ENCODE data around the gene MYO3B.

MYO3B gene

GRCh38 chr2:170321526-170321925 lies 143.6 kb downstream of the MYO3B start:
- Histone ChIP-seq H3K4me2 (ENCODE audit: low read length) (no peak overlapping the region), H3K36me3 (ENCODE audit: control insufficient read depth, low read length) (no peaks in the 10 kb centered on the region), H4K20me1 (ENCODE audit: control insufficient read depth, insufficient read depth, low read depth, low read length) (no peaks in the 10 kb centered on the region), H3K27ac (ENCODE audit: low read depth, low read length) (no peak overlapping the region), H3K79me2 (ENCODE audit: control insufficient read depth, low read length) (no peaks in the 10 kb centered on the region), H3F3A (ENCODE audit: control insufficient read depth, insufficient read depth) (no peaks in the 10 kb centered on the region), H3K4me1 (ENCODE audit: control insufficient read depth, low read length) (no peaks in the 10 kb centered on the region), H3K27me3 (ENCODE audit: control insufficient read depth, low read length) (no peaks in the 10 kb centered on the region), H3K9me2 (replicated peaks; ENCODE audit: control insufficient read depth, low read length) (no peaks in the 10 kb centered on the region), H3K4me3 (ENCODE audit: low read length) (no peak overlapping the region), H3K9me3 (ENCODE audit: control insufficient read depth, insufficient read depth, low read length) (peaks cover 4% of the 10 kb centered on the region; the same call in 1 of the 2 replicates)
- no peak for TF ChIP-seq CTCF (IDR thresholded peaks at IDR 0.05; ENCODE audit: low read depth, low read length, poor library complexity, severe bottlenecking)
- no peak for TF ChIP-seq EZH2phosphoT487 (IDR thresholded peaks at IDR 0.05; ENCODE audit: borderline replicate concordance, low read length)

- Histone ChIP-seq H3K4me2 (ENCODE audit: low read length) (no peak overlapping the region), H3K79me2 (ENCODE audit: control insufficient read depth, low read length) (no peaks in the 10 kb centered on the region), H3K27me3 (ENCODE audit: control insufficient read depth, low read length) (no peaks in the 10 kb centered on the region), H3K9me2 (replicated peaks; ENCODE audit: control insufficient read depth, low read length) (no peaks in the 10 kb centered on the region), H3K9me3 (ENCODE audit: control insufficient read depth, insufficient read depth, low read length) (peaks cover 4% of the 10 kb centered on the region; the same call in 1 of the 2 replicates), H3K36me3 (ENCODE audit: control insufficient read depth, low read length) (no peaks in the 10 kb centered on the region), H3K4me3 (ENCODE audit: low read length) (no peak overlapping the region), H3K27ac (ENCODE audit: low read depth, low read length) (no peak overlapping the region), H3F3A (ENCODE audit: control insufficient read depth, insufficient read depth) (no peaks in the 10 kb centered on the region), H4K20me1 (ENCODE audit: control insufficient read depth, insufficient read depth, low read depth, low read length) (no peaks in the 10 kb centered on the region), H3K4me1 (ENCODE audit: control insufficient read depth, low read length) (no peaks in the 10 kb centered on the region)
- no peak for TF ChIP-seq CTCF (IDR thresholded peaks at IDR 0.05; ENCODE audit: low read depth, low read length, poor library complexity, severe bottlenecking)
- no peak for TF ChIP-seq EZH2phosphoT487 (IDR thresholded peaks at IDR 0.05; ENCODE audit: borderline replicate concordance, low read length)
These were observed 144.3 kb downstream of the MYO3B start for GRCh38 chr2:170322140-170322766.

- Histone ChIP-seq H3K27me3 (ENCODE audit: control insufficient read depth, low read length) (no peaks in the 10 kb centered on the region), H3K9me3 (ENCODE audit: control insufficient read depth, insufficient read depth, low read length) (peaks cover 4% of the 10 kb centered on the region; the same call in 1 of the 2 replicates), H3K4me3 (ENCODE audit: low read length) (no peak overlapping the region), H3K36me3 (ENCODE audit: control insufficient read depth, low read length) (no peaks in the 10 kb centered on the region), H3K9me2 (replicated peaks; ENCODE audit: control insufficient read depth, low read length) (no peaks in the 10 kb centered on the region), H3K4me2 (ENCODE audit: low read length) (no peak overlapping the region), H3F3A (ENCODE audit: control insufficient read depth, insufficient read depth) (no peaks in the 10 kb centered on the region), H4K20me1 (ENCODE audit: control insufficient read depth, insufficient read depth, low read depth, low read length) (no peaks in the 10 kb centered on the region), H3K79me2 (ENCODE audit: control insufficient read depth, low read length) (no peaks in the 10 kb centered on the region), H3K4me1 (ENCODE audit: control insufficient read depth, low read length) (no peaks in the 10 kb centered on the region), H3K27ac (ENCODE audit: low read depth, low read length) (no peak overlapping the region)
- TF ChIP-seq CTCF (IDR thresholded peaks at IDR 0.05; ENCODE audit: low read depth, low read length, poor library complexity, severe bottlenecking), result no peak
- no peak for TF ChIP-seq EZH2phosphoT487 (IDR thresholded peaks at IDR 0.05; ENCODE audit: borderline replicate concordance, low read length)
These were observed 145.8 kb downstream of the MYO3B start for GRCh38 chr2:170323743-170324142.

Measured in DOHH2 (cell line).